Esophagus muscularis mucosa (tissue), 3 donors: ENCODE results near the gene MS4A15.

Experiments used
- POLR2A ChIP-seq: fragments of 450-650 bp; IDR thresholded peaks from one replicate; pipeline ENCODE4 v1.6.1; 2017; ENCODE audit warnings: antibody characterized with exemption, moderate library complexity, mild to moderate bottlenecking, low read depth
- POLR2AphosphoS5 ChIP-seq, 2 donors: sonication (generic); formaldehyde crosslinking; IDR thresholded peaks; one replicate each; pipeline ENCODE4 v1.6.1; 2017; ENCODE audit warnings: antibody characterized with exemption in 2 of 2
- TF ChIP-seq, protein P1 (sequence below), 3 experiments: fragments of 200-600 bp in 2 of 3; fragments of 450-650 bp in 1 of 3; sonication (generic) in 2 of 3; IDR thresholded peaks; one replicate each; pipeline ENCODE4 v1.5.1; 2017 to 2019; ENCODE audit warnings: antibody characterized with exemption in 3 of 3, mild to moderate bottlenecking in 2 of 3, moderate library complexity in 1 of 3

DNA sequence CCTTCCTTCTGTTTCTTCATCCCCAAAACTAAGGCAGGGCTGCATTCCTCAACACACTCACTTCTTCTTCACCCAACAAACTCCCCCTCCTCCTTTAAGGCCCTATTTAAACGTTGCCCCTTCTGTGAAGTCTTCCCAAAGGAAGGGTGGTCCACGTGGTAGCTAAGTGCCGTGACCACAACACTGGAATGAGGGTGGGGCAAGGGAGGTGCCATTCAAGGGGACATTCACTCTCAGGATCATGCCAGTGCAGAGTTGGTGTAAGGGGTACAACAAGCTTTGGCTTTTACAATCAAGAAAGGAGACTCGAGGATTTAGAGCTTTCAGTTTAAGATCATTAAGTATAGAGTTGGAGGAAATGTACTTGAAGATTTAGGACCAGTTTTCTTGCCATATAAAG, 20.4 kb downstream of the MS4A15 start:
- TF ChIP-seq, protein P1, sequence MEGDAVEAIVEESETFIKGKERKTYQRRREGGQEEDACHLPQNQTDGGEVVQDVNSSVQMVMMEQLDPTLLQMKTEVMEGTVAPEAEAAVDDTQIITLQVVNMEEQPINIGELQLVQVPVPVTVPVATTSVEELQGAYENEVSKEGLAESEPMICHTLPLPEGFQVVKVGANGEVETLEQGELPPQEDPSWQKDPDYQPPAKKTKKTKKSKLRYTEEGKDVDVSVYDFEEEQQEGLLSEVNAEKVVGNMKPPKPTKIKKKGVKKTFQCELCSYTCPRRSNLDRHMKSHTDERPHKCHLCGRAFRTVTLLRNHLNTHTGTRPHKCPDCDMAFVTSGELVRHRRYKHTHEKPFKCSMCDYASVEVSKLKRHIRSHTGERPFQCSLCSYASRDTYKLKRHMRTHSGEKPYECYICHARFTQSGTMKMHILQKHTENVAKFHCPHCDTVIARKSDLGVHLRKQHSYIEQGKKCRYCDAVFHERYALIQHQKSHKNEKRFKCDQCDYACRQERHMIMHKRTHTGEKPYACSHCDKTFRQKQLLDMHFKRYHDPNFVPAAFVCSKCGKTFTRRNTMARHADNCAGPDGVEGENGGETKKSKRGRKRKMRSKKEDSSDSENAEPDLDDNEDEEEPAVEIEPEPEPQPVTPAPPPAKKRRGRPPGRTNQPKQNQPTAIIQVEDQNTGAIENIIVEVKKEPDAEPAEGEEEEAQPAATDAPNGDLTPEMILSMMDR (IDR thresholded peaks at IDR 0.05), result no peak
- TF ChIP-seq POLR2A (no peak), POLR2AphosphoS5 (IDR thresholded peaks at IDR 0.05) (no peak)
